Neutrophil (primary cell): ENCODE data around the gene TP63.

ENCODE experiments used
- H3K27ac ChIP-seq: fragments of 200-600 bp; sonication (generic); 2 replicates; pipeline ENCODE4 v1.5.1; 2016; ENCODE audit warnings: mild to moderate bottlenecking, moderate library complexity
- H3K27me3 ChIP-seq: fragments of 200-600 bp; sonication (generic); 2 replicates; pipeline ENCODE4 v1.6.0; 2016; ENCODE audit warnings: mild to moderate bottlenecking
- H3K36me3 ChIP-seq: fragments of 200-600 bp; sonication (generic); 2 replicates; pipeline ENCODE4 v1.5.1; 2017
- H3K4me1 ChIP-seq, 2 experiments: fragments of 200-600 bp in 1 of 2; sonication (generic) in 1 of 2; 1 replicate in 1 of 2; 2 replicates in 1 of 2; pipeline versions ENCODE4 v1.5.1 to v1.6.1; 2013 to 2016; ENCODE audit warnings: low read depth in 1 of 2, low read length in 1 of 2, mild to moderate bottlenecking in 1 of 2, moderate library complexity in 1 of 2; ENCODE audit not compliant: control insufficient read depth in 1 of 2, insufficient read depth in 1 of 2
- H3K4me3 ChIP-seq, 2 experiments: fragments of 200-600 bp in 1 of 2; sonication (generic) in 1 of 2; 1 replicate in 1 of 2; 2 replicates in 1 of 2; pipeline ENCODE4 v1.5.1; 2013 to 2016; ENCODE audit warnings: low read depth in 1 of 2, low read length in 1 of 2, mild to moderate bottlenecking in 1 of 2, moderate library complexity in 1 of 2
- H3K9me3 ChIP-seq: fragments of 200-600 bp; sonication (generic); 2 replicates; pipeline ENCODE4 v1.5.1; 2016
- TF ChIP-seq, protein P1 (sequence below): fragments of 200-600 bp; sonication (generic); IDR thresholded peaks from 2 replicates; pipeline ENCODE4 v1.5.1; 2016; ENCODE audit warnings: antibody characterized with exemption

The TP63 gene

GRCh38 chr3:189871418-189871817 is 240.2 kb downstream of the TP63 start:
- no peaks in the 10 kb centered on the region for H3K27me3 ChIP-seq
- no peaks in the 10 kb centered on the region for H3K4me1 ChIP-seq
- no peak overlapping the region for H3K27ac ChIP-seq
- TF ChIP-seq, protein P1, sequence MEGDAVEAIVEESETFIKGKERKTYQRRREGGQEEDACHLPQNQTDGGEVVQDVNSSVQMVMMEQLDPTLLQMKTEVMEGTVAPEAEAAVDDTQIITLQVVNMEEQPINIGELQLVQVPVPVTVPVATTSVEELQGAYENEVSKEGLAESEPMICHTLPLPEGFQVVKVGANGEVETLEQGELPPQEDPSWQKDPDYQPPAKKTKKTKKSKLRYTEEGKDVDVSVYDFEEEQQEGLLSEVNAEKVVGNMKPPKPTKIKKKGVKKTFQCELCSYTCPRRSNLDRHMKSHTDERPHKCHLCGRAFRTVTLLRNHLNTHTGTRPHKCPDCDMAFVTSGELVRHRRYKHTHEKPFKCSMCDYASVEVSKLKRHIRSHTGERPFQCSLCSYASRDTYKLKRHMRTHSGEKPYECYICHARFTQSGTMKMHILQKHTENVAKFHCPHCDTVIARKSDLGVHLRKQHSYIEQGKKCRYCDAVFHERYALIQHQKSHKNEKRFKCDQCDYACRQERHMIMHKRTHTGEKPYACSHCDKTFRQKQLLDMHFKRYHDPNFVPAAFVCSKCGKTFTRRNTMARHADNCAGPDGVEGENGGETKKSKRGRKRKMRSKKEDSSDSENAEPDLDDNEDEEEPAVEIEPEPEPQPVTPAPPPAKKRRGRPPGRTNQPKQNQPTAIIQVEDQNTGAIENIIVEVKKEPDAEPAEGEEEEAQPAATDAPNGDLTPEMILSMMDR, result no peak
- no peaks in the 10 kb centered on the region for H3K36me3 ChIP-seq
- no peaks in the 10 kb centered on the region for H3K9me3 ChIP-seq
- no peak overlapping the region for H3K4me3 ChIP-seq

DNA sequence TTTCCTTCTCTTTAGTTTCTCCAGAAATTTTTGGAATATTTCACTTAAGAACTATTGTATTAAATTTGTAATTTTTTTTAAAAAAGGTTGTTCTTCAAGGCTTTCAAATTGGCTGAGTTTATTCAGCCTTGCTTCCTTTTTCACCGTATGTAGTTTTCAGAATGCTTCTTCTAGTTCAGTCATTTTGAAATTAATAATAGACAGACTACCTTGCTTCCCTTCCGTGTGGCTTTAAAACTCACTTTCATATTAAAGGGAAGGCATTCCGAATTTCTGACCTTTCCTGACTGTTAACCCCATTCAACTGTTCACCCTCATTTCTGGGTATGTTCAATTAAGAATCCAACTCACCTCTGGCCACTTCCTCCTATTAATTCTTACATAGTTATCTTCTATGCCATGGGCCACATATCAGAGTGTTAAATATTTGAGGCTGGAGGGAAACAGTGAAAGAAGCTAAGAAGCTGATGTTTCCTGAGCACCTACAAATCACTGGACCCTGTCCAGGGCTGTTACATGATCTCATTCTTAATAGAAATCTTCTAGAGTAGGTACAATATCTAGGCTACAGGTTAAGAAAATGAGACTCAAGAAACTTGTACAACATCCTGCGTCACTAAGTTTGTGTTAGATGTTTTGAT is 252.0 kb downstream of the TP63 start:
- H3K4me1 ChIP-seq, result no peaks in the 10 kb centered on the region
- H3K27ac ChIP-seq, result no peak overlapping the region
- H3K27me3 ChIP-seq, result no peaks in the 10 kb centered on the region
- TF ChIP-seq, protein P1, result no peak
- no peak overlapping the region for H3K4me3 ChIP-seq
- H3K36me3 ChIP-seq, result no peaks in the 10 kb centered on the region
- H3K9me3 ChIP-seq, result no peaks in the 10 kb centered on the region

DNA sequence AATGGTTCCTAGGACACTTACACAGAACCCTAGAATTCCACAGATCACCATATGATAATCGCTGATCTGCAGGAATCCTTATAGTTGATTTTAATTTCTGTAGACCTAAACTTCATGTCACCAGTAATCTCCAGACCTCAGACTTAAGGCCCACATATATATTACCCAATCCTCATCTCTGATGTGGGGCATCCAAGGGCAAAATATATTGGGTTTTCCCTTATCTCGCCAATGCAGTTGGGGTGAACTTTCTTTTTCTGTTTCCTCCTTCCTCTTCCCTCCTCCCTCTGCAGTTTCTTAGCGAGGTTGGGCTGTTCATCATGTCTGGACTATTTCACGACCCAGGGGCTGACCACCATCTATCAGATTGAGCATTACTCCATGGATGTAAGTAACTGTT is 259.3 kb downstream of the TP63 start:
- H3K9me3 ChIP-seq, result no peaks in the 10 kb centered on the region
- H3K4me3 ChIP-seq, result no peak overlapping the region
- TF ChIP-seq, protein P1, result no peak
- no peaks in the 10 kb centered on the region for H3K4me1 ChIP-seq
- no peaks in the 10 kb centered on the region for H3K36me3 ChIP-seq
- no peaks in the 10 kb centered on the region for H3K27me3 ChIP-seq
- H3K27ac ChIP-seq, result no peak overlapping the region

GRCh38 chr3:189896533-189896932 is 265.3 kb downstream of the TP63 start:
- no peaks in the 10 kb centered on the region for H3K27me3 ChIP-seq
- TF ChIP-seq, protein P1, result no peak
- no peaks in the 10 kb centered on the region for H3K9me3 ChIP-seq
- H3K27ac ChIP-seq, result no peak overlapping the region
- no peaks in the 10 kb centered on the region for H3K4me1 ChIP-seq
- no peaks in the 10 kb centered on the region for H3K36me3 ChIP-seq
- no peak overlapping the region for H3K4me3 ChIP-seq

GRCh38 chr3:189897406-189897805 is 266.2 kb downstream of the TP63 start:
- TF ChIP-seq, protein P1, result no peak
- Histone ChIP-seq H3K27me3 (no peaks in the 10 kb centered on the region), H3K9me3 (no peaks in the 10 kb centered on the region), H3K27ac (no peak overlapping the region), H3K4me1 (no peaks in the 10 kb centered on the region), H3K4me3 (no peak overlapping the region), H3K36me3 (no peaks in the 10 kb centered on the region)
